WI38 (cell line): ENCODE measurements around the gene SLC5A9.

Experiments
- H3K4me3 ChIP-seq: 2 replicates; pipeline ENCODE4 v1.5.1; 2011; ENCODE audit warnings: low read depth, mild to moderate bottlenecking, control low read depth, low read length
- CTCF ChIP-seq: IDR thresholded peaks from 2 replicates; pipeline ENCODE4 v1.5.1; 2012; ENCODE audit warnings: low read depth, mild to moderate bottlenecking, control low read depth, low read length

SLC5A9 gene

GRCh38 chr1:48187969-48188563, 34.5 kb upstream of the SLC5A9 start:
- TF ChIP-seq CTCF: no peak
- no peak overlapping the region for H3K4me3 ChIP-seq

GRCh38 chr1:48190881-48191280, 31.6 kb upstream of the SLC5A9 start:
- no peak for TF ChIP-seq CTCF
- H3K4me3 ChIP-seq: no peak overlapping the region

- H3K4me3 ChIP-seq: no peak overlapping the region
- no peak for TF ChIP-seq CTCF
Observed at GRCh38 chr1:48194801-48195200, 27.7 kb upstream of the SLC5A9 start.

- H3K4me3 ChIP-seq: no peak overlapping the region
- TF ChIP-seq CTCF: no peak
Observed at GRCh38 chr1:48196237-48196636, 26.3 kb upstream of the SLC5A9 start.

- H3K4me3 ChIP-seq: no peak overlapping the region
- TF ChIP-seq CTCF: no peak
Observed at GRCh38 chr1:48198970-48199369, 23.5 kb upstream of the SLC5A9 start.

GRCh38 chr1:48200166-48200900, 22.2 kb upstream of the SLC5A9 start:
- TF ChIP-seq CTCF: no peak
- no peak overlapping the region for H3K4me3 ChIP-seq

GRCh38 chr1:48202030-48202752, 20.3 kb upstream of the SLC5A9 start:
- no peak overlapping the region for H3K4me3 ChIP-seq
- peak; percentile 34; the same call in 1 of the 2 replicates for TF ChIP-seq CTCF
